GM23338 (cell line): ENCODE data around the gene CRADD. TPM values are rescaled to one million over a fixed set of nuclear protein-coding genes. Genes with fewer than 3 reads are reported as not detected.

ENCODE experiments used
- ATAC-seq: fragments of 200-7000 bp; cut with Tn5 transposase; 3 replicates; pipeline ENCODE4 v1.9.1; 2020
- DNase-seq: peaks from one replicate; pipeline ENCODE4 v3.0.0-alpha.2; 2015; ENCODE audit warnings: low spot score
- H2AFZ ChIP-seq: fragments of 200-600 bp; sonication (generic); 2 replicates; pipeline ENCODE4 v1.8.0; 2016; ENCODE audit warnings: antibody characterized with exemption, mild to moderate bottlenecking, moderate library complexity
- H3F3A ChIP-seq: fragments of 200-600 bp; sonication (generic); replicated peaks from 2 replicates; pipeline ENCODE4 v1.8.0; 2017; ENCODE audit warnings: antibody characterized with exemption, mixed run types, low read depth
- H3K27ac ChIP-seq: fragments of 200-600 bp; sonication (generic); 2 replicates; pipeline ENCODE4 v1.6.1; 2016; ENCODE audit warnings: low read depth
- H3K27me3 ChIP-seq: fragments of 200-600 bp; sonication (generic); 2 replicates; pipeline ENCODE4 v1.8.0; 2016; ENCODE audit warnings: mild to moderate bottlenecking, mixed run types, moderate library complexity; ENCODE audit not compliant: insufficient read depth
- H3K36me3 ChIP-seq: fragments of 200-600 bp; sonication (generic); 2 replicates; pipeline ENCODE4 v1.8.0; 2016; ENCODE audit warnings: mild to moderate bottlenecking; ENCODE audit not compliant: insufficient read depth
- H3K4me1 ChIP-seq: fragments of 200-600 bp; sonication (generic); 2 replicates; pipeline ENCODE4 v1.8.0; 2016; ENCODE audit warnings: mild to moderate bottlenecking, moderate library complexity; ENCODE audit not compliant: insufficient read depth
- H3K4me2 ChIP-seq: fragments of 200-600 bp; sonication (generic); 2 replicates; pipeline ENCODE4 v1.7.1; 2017; ENCODE audit warnings: mixed run types
- H3K4me3 ChIP-seq: fragments of 200-600 bp; sonication (generic); 2 replicates; pipeline ENCODE4 v1.6.1; 2016; ENCODE audit warnings: mixed run types
- H3K79me2 ChIP-seq: fragments of 200-600 bp; sonication (generic); replicated peaks from 2 replicates; pipeline ENCODE4 v1.8.0; 2017; ENCODE audit warnings: mild to moderate bottlenecking; ENCODE audit not compliant: insufficient read depth
- H3K9me2 ChIP-seq: fragments of 200-600 bp; sonication (generic); 2 replicates; pipeline ENCODE4 v1.8.0; 2017; ENCODE audit not compliant: insufficient read depth
- H4K20me1 ChIP-seq: fragments of 200-600 bp; sonication (generic); replicated peaks from 2 replicates; pipeline ENCODE4 v1.8.0; 2017; ENCODE audit warnings: mild to moderate bottlenecking; ENCODE audit not compliant: insufficient read depth
- H3K27ac Mint-ChIP-seq: 2 replicates; pipeline ENCODE4 v1.8.0; 2020; ENCODE audit warnings: inconsistent platforms, mild to moderate bottlenecking, moderate library complexity, mixed read lengths
- H3K27me3 Mint-ChIP-seq: 3 replicates; pipeline ENCODE4 v1.8.0; 2022; ENCODE audit warnings: low read depth, mild to moderate bottlenecking, moderate library complexity, mixed read lengths, inconsistent platforms; ENCODE audit not compliant: insufficient read depth, poor library complexity
- H3K36me3 Mint-ChIP-seq: 3 replicates; pipeline ENCODE4 v1.8.0; 2021; ENCODE audit warnings: low read depth, mild to moderate bottlenecking, inconsistent platforms, moderate library complexity, mixed read lengths
- H3K4me1 Mint-ChIP-seq: 3 replicates; pipeline ENCODE4 v1.8.0; 2020; ENCODE audit warnings: mild to moderate bottlenecking, inconsistent platforms, mixed read lengths
- H3K4me3 Mint-ChIP-seq: 3 replicates; pipeline ENCODE4 v1.8.0; 2021; ENCODE audit warnings: moderate library complexity, mild to moderate bottlenecking, inconsistent platforms, mixed read lengths
- H3K9me3 Mint-ChIP-seq: 3 replicates; pipeline ENCODE4 v1.8.0; 2020; ENCODE audit warnings: moderate library complexity, mild to moderate bottlenecking, inconsistent platforms, mixed read lengths
- CREB1 ChIP-seq: fragments of 250-450 bp; sonication (Bioruptor Pico); IDR thresholded peaks from 2 replicates; pipeline ENCODE4 v1.5.0; 2020; ENCODE audit warnings: low read depth, mild to moderate bottlenecking, moderate library complexity
- CTCF ChIP-seq, 2 experiments: fragments of 200-600 bp in 1 of 2; sonication (generic) in 1 of 2; conservative IDR thresholded peaks; 2 replicates each; pipeline versions ENCODE4 v1.5.1 to v1.6.1; 2016 to 2017; ENCODE audit warnings: antibody characterized with exemption in 2 of 2, low read depth in 2 of 2, mild to moderate bottlenecking in 2 of 2, moderate library complexity in 1 of 2
- ETS1 ChIP-seq: IDR thresholded peaks from 2 replicates; pipeline ENCODE4 v1.6.1; 2016; ENCODE audit warnings: antibody characterized with exemption
- EZH2 ChIP-seq: fragments of 200-600 bp; sonication (generic); IDR thresholded peaks from one replicate; pipeline ENCODE4 v1.8.0; 2017; ENCODE audit warnings: antibody characterized with exemption, mild to moderate bottlenecking, low read depth; ENCODE audit not compliant: unreplicated experiment
- JUNB ChIP-seq: IDR thresholded peaks from one replicate; pipeline ENCODE4 v1.6.1; 2016; ENCODE audit warnings: antibody characterized with exemption; ENCODE audit not compliant: unreplicated experiment
- NANOG ChIP-seq: IDR thresholded peaks from 2 replicates; pipeline ENCODE4 v1.6.1; 2016; ENCODE audit warnings: antibody characterized with exemption, borderline replicate concordance
- REST ChIP-seq: IDR thresholded peaks from one replicate; pipeline ENCODE4 v1.6.1; 2018; ENCODE audit warnings: antibody characterized with exemption; ENCODE audit not compliant: unreplicated experiment
- STAT1 ChIP-seq: IDR thresholded peaks from one replicate; pipeline ENCODE4 v1.6.1; 2016; ENCODE audit warnings: antibody characterized with exemption; ENCODE audit not compliant: unreplicated experiment
- ZNF114 ChIP-seq: fragments of 250-450 bp; sonication (Bioruptor Pico); IDR thresholded peaks from 2 replicates; pipeline ENCODE4 v1.5.0; 2020; ENCODE audit warnings: mild to moderate bottlenecking, moderate library complexity
- ZNF331 ChIP-seq: fragments of 250-450 bp; sonication (Bioruptor Pico); IDR thresholded peaks from 2 replicates; pipeline ENCODE4 v1.5.0; 2020; ENCODE audit warnings: low read depth, mild to moderate bottlenecking, moderate library complexity
- polyA plus RNA-seq: library from polyadenylated mRNA; unstranded; fragments of >200 nt; fragmentation: Nextera tagmentation; extraction: Ambion mirVana; gene quantifications from 2 replicates; pipeline ENCODE4 v1.2.1, GENCODE V29; 2016
- total RNA-seq: library from RNA; depleted of rRNA; stranded (reverse); fragments of >200 nt; shearing (Covaris generic); gene quantifications from 2 replicates; pipeline ENCODE4 v1.2.3, GENCODE V29; 2014

CRADD gene
- total and polyA plus RNA-seq, 2 experiments from 2014 or later: 6.3 to 27.9 TPM

- no peak for TF ChIP-seq ETS1
- no peak for TF ChIP-seq REST
- TF ChIP-seq STAT1: no peak
- TF ChIP-seq EZH2: no peak
- TF ChIP-seq CTCF (conservative IDR thresholded peaks at IDR 0.05; ENCODE audit: low read depth in 2 of 2): no peak
- TF ChIP-seq ZNF114: no peak
- TF ChIP-seq JUNB: no peak
- TF ChIP-seq NANOG: no peak
- no peak for TF ChIP-seq CREB1
Measured at GRCh38 chr12:93879476-93880421, 202.6 kb downstream of the CRADD start (continued).

- H3K27me3 Mint-ChIP-seq: peaks cover 2% of the 10 kb centered on the region
- DNase-seq: no peak
- no peaks in the 10 kb centered on the region for H3K4me1 ChIP-seq
- no peak overlapping the region for H3K27ac Mint-ChIP-seq
- peaks cover 6% of the 10 kb centered on the region; the same call in 2 of the 3 replicates for H3K9me3 Mint-ChIP-seq
- no peaks in the 10 kb centered on the region; the same call in 1 of the 2 replicates for H3K9me2 ChIP-seq
- no peak overlapping the region for H3K4me3 ChIP-seq
- H3K27me3 ChIP-seq: no peaks in the 10 kb centered on the region
- H3K27ac ChIP-seq: no peak overlapping the region
- H3K36me3 ChIP-seq: no peaks in the 10 kb centered on the region
- no peaks in the 10 kb centered on the region for H3K36me3 Mint-ChIP-seq
- no peak overlapping the region for H2AFZ ChIP-seq
- TF ChIP-seq CTCF (conservative IDR thresholded peaks at IDR 0.05; ENCODE audit: low read depth in 2 of 2): no peak
- no peak for TF ChIP-seq ZNF331
- H3K4me2 ChIP-seq: no peak overlapping the region
- no peaks in the 10 kb centered on the region for H3F3A ChIP-seq
- H3K4me1 Mint-ChIP-seq: peaks cover 3% of the 10 kb centered on the region; the same call in 2 of the 3 replicates
- ATAC-seq: no peak
- H3K79me2 ChIP-seq: no peaks in the 10 kb centered on the region
- no peak overlapping the region for H3K4me3 Mint-ChIP-seq
- no peaks in the 10 kb centered on the region for H4K20me1 ChIP-seq
Measured at GRCh38 chr12:93880853-93881522, 203.8 kb downstream of the CRADD start.
